ENCODE measurements around the gene DIP2C.
"Not testable (repeated sequence)": the region's sequence is repeated elsewhere in the genome, so short reads cannot be mapped to it uniquely, and the experiment has no call there.

Gene DIP2C

DNA sequence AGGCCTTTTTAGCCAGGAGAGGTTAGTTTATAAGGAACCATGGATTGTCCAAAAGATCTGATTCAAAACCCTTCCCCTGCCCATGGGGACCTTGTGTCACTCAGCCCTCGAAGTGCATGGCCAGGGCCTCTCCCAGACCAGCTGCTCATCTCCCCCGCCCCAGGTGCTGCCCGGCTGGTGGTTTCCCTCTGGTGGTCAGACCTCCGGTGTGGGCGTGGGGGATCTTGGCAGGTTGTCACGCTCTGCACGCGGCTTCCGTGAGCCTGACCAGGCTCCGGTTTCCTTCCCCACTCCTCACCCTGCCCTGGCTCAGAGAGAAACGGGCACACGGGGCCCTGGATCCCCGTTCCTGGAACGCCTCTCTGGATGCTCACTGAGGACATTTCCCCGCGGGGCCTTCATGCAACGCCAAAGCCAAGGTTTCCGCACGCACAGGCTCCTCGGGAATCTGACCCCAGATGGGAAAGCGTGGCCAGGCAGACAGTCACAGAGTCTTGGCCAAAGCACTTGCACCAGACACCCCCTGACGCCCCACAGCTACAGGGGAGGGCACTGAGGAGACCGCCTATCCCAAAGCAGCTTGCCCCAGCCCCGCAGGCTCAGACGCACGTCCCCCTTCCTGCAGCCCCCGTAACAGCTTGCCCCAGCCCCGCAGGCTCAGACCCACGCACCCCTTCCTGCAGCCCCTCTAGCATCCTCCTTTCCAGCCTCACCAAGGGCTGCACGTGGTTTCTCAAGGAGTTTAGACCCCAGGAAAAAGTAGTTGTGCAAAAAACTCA lies 7.8 kb upstream of the DIP2C start:
- no peak for DNase-seq (ENCODE audit: low read depth in 2 of 2)

DNA sequence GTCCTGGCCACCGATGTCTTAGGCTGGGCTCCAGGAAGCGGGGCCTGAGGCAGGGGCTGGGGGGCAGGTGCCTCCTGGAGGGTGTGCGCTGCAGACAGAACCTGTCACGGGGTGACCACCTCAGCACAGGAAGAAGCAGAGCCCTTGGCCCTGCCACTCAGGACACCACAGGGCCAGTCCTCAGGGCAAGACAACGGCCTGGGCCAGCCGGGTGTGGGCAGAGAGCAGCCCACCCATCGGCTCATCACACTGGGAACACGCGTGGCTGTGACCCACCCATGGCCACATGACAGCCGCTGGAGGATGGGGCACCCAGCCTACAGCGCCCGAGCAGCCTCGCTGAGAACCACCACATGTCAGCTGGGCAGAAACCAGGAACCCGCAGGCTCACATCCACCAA lies 5.9 kb upstream of the DIP2C start:
- no peak for DNase-seq (ENCODE audit: low read depth in 2 of 2)

DNA sequence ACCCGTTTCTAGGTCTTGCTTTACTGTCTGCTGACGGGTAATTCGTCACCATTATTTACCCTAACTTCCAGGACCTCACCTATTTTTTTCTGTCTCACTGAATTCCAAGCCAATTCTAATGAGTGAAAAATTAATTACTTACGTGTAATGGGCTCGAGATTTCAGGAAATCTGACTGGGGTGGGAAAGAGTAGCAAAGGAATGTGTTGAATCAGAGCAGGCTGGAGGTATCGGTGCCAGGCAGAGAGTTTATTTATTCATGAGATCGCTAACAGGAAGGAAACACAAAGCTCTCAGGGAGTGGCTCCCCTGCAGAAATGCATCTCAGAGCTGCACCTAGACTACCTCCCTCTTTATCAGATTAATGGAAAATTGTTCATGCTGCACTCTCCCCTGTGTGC lies 4.0 kb upstream of the DIP2C start:
- no peak for DNase-seq (ENCODE audit: low read depth in 2 of 2)

DNA sequence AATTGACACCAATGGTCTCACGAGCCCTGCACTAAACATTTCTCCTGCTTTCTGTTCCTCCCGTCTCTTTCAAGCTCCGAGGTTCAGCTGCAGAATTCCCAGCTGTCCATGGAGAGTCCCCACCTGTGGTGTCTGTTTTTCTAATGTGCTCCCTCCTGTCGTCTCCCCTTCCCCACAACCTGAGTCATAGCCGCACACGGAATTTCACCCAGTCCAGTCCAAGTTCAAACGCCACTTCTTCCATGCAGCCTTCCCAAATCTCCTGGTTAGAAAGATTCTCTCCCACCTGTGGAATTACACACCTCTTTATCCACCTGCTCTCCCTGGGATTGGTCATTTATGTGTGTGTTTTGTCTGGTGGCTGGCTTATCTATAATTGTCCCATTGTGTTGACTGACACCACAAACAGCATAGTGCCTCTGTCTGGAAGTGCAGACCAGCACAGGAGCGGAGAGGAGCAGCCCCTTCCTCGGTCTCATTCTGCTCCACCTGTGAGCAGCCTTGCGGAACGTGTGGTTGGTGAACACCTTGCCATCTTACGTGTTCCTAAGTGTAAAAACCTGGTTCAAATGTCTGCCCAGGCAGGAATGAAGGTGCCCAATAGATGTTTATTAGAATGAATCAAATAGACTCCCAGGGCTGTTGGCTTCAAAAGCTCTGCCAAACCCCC lies 3.3 kb upstream of the DIP2C start:
- no peak for DNase-seq (ENCODE audit: low read depth in 2 of 2)

DNA sequence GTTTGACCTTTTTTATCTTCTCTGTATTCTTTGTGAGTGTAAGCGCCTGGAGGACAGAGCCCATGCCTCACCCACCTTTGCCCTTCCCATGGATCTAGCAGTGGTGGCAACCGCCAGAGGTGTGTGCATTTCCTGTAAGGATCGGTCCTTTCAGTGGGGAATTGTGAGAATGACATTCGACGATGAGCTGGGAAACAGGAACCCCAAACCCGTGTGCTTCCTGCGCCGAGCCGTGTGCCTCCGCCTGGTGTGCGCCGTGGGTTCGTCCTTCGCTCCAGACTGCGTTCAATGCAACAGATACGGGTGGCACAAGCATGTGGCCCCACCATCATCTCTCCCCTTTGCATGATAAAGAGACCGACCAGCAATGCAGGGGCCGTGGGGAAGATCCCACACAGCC lies 1.7 kb upstream of the DIP2C start:
- DNase-seq (ENCODE audit: low read depth in 2 of 2), result no peak

DNA sequence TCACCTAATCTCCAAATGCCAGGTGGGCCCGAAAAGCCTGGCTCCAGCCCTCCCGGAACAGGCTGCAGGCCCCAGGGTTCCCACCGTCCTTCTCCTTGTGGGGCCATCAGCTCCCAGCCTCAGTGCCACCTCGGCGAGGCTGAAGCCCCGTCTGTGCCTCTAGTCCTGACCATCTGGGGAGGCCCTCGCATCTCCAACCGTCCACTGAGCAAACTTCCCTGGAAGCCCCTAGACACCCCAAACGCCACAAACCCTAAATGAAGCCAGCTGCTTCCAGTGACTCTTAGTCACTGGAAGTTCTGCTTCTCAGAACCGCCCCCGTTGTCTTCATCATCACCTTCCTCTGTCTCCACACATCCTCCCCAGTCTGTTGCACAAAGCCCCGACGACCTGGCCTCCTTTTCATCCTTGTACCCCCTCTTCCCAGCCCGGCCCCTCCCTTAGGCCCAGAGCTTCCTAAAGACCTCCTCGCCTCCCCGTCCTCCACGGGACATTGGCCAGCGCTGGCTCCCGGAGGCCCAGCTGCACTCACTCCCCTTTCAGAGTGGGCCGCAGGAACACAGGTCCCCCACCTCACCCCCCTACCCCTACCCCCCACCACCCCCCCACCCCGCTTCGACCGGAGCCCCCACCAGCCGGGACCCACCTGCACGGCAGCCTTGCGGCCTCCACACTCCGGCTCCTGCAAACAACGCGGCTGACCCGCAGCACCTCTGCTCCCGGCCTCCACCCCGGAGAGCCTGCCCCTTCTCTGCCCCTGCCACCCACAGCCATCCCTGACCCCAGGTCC lies 1.1 kb upstream of the DIP2C start:
- DNase-seq (ENCODE audit: low read depth in 2 of 2), result no peak

DNA sequence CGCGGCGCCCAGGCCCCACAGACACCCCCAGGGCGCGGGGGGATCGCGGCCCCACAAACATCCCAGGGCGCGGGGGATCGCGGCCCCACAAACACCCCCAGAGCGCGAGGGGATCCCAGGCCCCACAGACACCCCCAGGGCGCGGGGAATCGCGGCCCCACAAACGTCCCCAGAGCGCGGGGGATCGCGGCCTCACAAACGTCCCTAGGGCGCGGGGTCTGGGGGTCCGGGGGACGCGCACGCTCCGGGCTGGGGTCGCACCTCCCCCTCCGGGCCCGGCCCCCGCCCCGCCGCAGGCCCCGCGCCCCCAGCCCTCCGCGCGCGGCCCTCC lies 382 bp downstream of the DIP2C start:
- no peak for DNase-seq (ENCODE audit: low read depth in 2 of 2)

DNA sequence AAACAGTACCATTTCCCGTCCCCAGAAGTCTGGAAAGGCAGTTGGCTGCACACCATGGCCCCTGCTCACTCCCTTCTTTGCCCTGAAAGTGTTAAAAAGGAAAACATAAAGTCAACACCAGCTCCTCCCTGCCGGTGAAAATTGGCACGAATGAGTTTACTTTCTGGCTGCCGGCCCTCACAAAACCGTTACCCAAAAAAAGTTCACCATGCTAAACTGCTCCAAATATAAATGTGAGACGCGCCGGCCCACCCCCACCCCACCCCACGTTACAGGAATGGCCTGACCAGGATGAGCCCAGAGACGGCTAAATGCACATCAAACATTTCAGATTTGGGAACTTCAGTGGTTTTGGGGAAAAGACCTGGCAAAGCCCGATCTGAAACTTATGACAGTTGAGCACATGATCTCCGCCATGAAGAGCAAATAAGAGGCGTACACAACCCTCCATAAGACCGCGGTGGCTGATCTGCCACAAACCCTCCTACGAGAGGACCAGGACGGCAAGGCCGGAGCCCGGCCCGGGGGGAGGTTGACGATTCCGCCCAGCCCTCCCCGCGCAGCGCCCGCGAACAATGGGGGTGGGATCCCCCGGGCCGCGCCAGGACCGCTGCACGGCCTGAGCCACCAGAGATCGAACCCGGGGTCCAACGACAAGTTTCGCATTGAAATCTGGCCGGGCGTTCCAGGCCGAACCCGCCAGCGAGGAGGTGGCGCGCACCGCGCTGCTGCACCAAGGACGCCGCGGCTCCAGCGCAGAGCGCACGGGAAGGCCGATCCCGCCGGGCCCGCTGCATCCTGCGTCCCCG lies 952 bp downstream of the DIP2C start:
- DNase-seq (ENCODE audit: low read depth in 2 of 2), result no peak

DNA sequence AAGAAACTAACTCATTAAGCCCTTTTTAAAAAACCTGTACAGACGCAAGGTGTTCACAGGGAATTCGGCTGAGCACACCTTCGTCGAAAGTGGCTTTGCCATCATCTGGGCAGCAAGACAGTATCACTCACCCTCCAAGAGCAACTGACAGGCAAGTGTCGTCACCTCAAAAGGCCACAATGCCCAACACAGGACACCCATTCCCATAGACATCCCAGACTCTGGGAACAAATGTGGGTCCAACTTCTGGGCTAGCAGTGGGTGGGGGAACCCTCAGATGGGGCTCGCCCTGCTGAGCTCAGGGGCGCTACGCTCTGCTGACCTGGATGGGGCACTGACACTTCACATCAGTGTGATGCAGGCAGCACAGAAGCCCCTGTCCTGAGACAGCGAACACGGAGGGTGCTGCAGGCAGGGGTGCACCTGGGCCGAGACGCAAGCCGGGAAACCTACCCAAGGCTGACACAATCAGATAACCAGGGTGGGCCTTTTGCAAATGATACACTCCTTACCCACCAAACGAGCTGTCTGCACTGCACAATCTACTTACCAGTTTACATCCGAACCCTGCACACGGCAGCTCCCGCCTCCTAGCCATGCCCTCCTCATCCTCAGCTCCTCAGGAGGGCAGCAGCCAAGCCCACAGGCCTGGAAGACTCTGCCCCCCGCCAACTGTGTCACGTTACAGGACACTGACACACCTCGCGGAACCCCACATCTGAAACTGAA lies 1.7 kb downstream of the DIP2C start:
- no peak for DNase-seq (ENCODE audit: low read depth in 2 of 2)

DNA sequence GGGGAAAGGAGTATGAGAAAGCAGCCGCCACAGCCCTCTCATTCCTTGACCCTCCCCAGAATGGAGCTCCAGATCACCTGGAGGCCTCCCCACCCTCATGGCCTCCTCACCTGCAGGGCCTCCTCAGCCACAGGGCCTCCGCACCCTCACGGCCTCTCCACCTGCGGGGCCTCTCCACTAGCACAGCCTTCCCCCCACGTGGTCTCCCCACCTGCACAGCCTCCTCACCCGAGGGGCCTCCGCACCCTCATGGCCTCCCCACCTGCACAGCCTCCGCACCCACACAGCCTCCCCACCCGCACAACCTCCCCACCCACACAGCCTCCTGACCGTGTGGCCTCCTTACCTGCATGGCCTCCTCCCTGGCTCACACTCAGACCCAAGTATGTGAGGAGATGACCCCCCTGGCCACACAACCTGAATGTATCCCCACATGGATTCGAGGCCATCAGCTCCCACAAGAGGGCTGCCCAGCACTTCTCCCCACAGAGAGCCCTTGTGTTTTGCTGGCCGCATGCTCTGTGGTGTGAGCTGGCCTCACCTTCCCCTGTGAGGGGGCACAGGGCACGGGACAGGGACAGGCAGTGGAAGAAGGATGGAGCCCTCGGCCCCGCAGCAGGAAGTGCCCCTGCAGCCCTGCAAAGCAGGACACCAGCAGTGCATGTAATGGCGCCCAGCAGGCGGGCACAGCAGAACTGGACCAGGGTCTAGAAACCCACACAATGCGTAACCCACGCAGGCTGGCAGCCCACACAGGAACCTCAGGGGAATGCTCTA lies 3.1 kb downstream of the DIP2C start:
- DNase-seq (ENCODE audit: low read depth in 2 of 2), result no peak

DNA sequence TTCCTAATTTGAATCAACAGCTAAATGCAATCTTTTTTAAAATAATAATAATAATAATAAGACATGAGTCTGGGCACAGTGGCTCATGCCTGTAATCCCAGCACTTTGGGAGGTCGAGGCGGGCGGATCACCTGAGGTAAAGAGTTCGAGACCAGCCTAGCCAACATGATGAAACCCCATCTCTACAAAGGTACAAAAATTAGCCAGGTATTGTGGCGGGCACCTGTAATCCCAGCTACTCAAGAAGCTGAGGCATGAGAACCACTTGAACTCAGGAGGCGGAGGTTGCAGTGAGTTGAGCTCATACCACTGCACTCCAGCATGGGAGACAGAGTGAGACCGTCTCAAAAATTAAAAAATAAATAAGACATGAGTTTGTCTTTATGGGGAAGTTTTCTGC lies 3.9 kb downstream of the DIP2C start:
- no peak for DNase-seq (ENCODE audit: low read depth in 2 of 2)

DNA sequence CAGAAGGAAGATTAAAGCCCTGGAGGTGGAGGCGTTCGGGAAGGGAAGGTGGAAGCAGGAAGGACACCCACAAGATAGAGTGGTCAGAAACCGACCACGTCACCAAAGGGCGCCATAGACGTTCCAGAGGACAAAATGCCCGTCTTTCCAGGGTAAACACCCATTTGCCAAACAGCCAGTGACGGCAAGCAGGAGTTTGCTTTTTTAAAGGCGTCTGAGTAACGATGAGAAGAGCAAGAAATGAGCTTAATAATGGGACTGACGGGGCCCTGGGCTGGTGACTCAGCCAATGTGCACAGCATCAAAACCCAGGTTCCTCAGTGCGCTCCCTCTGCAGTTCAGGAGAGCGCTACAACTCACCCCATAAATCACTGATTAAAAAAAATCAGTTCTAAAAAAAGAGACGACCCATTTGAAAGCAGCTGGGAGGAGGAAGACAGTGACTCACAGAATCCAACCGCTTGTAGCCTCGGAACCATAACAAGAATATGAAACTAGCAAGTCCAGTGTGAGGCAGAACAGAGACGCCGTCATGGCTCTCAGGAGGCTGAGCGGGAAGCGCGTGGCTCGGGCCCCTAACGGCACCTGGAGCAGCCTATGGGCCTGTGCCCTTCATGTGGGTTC lies 5.9 kb downstream of the DIP2C start:
- no peak for DNase-seq (ENCODE audit: low read depth in 2 of 2)

DNA sequence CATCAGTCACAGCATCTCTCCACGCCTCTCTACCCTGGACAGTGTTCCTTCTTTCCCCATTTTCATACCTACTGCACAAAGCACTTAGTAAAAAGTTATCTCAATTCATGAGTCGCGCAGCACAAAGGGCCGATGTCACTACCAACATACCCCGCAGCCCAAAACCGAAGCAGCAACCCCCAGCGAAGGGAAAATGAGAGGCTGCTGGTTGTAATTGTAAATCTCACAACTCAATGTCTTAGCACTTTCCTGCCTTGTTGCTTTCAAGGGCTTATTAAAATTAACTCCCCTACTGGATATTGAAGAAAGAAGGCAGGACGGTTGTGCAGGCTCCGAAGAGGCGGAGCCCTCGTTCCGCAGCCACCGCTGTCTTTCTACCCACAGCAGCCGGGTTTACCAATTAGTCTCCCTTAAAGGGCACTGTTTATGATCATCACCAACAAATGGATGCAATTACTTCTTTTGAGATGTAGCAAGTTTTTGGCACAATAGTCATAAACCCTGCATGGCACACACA lies 6.5 kb downstream of the DIP2C start:
- DNase-seq (ENCODE audit: low read depth in 2 of 2), result no peak

DNA sequence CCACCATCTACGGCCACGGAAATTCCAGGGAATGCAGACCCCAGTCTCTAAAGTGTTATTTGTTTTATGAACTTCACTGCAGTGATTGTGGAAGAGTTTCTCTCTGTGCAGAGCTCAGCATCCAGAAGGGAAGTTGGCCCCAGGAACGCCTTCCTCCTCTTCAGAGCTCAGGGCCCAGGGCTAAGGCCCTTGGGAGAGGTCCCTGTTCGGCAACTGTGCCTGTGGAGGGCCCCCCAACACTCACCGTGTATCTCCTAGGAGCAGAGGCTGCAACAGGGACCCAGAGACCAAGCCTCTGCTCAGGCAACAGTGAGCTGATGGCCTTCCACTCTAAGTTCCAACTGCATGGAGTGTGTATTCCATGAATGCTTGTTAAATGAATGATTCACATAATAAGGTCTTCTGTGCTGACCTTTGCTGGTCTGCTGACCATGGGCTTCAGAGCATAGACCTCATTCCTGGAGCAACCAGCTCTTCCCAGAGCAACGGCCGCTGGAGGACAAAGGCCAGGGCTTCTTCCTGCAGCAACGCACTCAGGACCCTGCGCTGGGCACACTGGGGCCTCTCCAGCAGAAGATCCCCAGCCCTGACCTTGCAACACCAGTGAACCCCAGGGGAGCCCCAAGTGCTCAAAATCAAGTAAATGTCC lies 7.7 kb downstream of the DIP2C start:
- no peak for DNase-seq (ENCODE audit: low read depth in 2 of 2)

DNA sequence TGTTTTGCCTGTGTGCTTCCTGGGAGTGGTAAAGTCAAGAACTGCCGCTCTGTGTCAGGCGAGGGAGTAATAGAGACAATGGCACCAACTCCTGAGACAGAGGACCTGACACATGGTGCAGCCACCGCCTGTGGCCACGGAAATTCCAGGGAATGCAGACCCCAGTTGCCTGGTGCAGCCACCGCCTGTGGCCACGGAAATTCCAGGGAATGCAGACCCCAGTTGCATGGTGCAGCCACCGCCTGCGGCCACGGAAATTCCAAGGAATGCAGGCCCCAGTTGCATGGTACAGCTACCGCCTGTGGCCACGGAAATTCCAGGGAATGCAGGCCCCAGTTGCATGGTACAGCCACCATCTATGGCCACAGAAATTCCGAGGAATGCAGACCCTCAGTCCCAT lies 8.7 kb downstream of the DIP2C start:
- DNase-seq (ENCODE audit: low read depth in 2 of 2), result no peak

DNA sequence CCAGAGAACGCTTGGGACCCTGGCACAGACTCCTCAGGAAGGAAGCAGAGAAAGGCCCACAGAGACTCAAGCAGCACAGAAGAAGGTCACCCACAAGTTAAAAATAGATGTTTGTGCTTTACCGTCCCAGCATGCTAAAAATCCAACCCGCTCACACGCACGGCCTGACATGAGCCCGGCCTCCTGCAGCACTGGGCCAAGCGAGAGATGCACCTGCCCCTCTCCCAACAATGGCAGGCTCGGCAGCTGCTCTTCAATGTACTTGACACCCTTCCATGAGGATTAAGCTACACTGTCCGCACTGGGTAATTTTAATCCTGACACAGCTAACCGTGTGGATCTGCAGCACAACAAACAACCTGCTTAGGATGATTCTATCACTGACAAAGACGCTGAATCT lies 9.3 kb downstream of the DIP2C start:
- DNase-seq (ENCODE audit: low read depth in 2 of 2), result no peak

DNA sequence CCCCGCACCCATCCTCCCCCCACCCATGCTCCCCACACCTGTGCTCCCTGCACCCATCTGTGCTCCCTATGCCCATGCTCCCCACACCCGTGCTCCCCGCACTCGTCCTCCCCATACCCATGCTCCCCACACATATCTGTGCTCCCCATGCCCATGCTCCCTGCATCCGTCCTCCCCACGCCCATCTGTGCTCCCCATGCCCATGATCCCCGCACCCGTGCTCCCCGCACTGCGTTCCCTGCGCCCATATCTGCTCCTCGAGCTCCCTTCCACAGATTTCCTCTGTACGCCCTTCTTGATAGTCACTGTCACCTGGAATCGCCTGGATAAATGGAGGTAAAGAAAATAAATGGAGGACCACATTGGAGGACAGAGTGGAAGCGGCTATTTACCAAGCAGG lies 9.9 kb downstream of the DIP2C start:
- DNase-seq (ENCODE audit: low read depth in 2 of 2), result no peak

DNA sequence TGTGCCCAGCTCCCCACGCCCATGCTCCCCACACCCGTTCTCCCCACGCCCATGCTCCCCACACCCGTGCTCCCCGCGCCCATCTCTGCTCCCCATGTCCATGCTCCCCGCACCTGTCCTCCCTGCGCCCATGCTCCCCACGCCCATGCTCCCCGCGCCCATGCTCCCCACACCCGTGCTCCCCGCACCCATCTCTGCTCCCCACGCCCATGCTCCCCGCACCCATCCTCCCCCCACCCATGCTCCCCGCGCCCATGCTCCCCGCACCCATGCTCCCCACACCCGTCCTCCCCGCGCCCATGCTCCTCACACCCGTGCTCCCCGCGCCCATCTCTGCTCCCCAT lies 10.8 kb downstream of the DIP2C start:
- DNase-seq (ENCODE audit: low read depth in 2 of 2), result not testable (repeated sequence)

Data from stimulated activated CD8-positive, alpha-beta memory T cell treated with anti-CD3 and anti-CD28 coated beads, Interleukin-2, amount 100 ng/mL, for 48 hours (primary cell).